Testis (tissue), 3 donors: ENCODE measurements around the gene RASSF10. TPM values are rescaled to one million over a fixed set of nuclear protein-coding genes. Genes with fewer than 3 reads are reported as not detected.
A peak's percentile ranks its signal among the peaks of the same experiment; 100 is the strongest.

Source experiments
- DNase-seq: peaks from one replicate; pipeline ENCODE4 v3.0.0-alpha.2; 2019
- H3K27ac ChIP-seq, 2 donors: fragments of 200-600 bp; sonication (generic); one replicate each; pipeline ENCODE4 v1.5.1; 2019
- H3K27me3 ChIP-seq: fragments of 200-600 bp; sonication (generic); one replicate; pipeline ENCODE4 v1.5.1; 2019
- H3K36me3 ChIP-seq: fragments of 200-600 bp; sonication (generic); one replicate; pipeline ENCODE4 v1.5.1; 2017; ENCODE audit warnings: low read depth; ENCODE audit errors: missing control alignments
- H3K4me1 ChIP-seq: fragments of 200-600 bp; sonication (generic); one replicate; pipeline ENCODE4 v1.5.1; 2019
- H3K4me3 ChIP-seq, 2 donors: fragments of 200-600 bp; sonication (generic); one replicate each; pipeline ENCODE4 v1.5.1; 2017 to 2019
- H3K9me3 ChIP-seq: fragments of 200-600 bp; sonication (generic); one replicate; pipeline ENCODE4 v1.5.1; 2017
- CTCF ChIP-seq, 3 experiments: fragments of 450-650 bp in 2 of 3; fragments of 200-600 bp in 1 of 3; sonication (generic) in 1 of 3; IDR thresholded peaks; one replicate each; pipeline ENCODE4 v1.5.1; 2016 to 2019; ENCODE audit warnings: antibody characterized with exemption in 3 of 3, mild to moderate bottlenecking in 2 of 3, moderate library complexity in 1 of 3
- POLR2A ChIP-seq: fragments of 450-650 bp; IDR thresholded peaks from one replicate; pipeline ENCODE4 v1.6.1; 2017; ENCODE audit warnings: antibody characterized with exemption, mild to moderate bottlenecking, moderate library complexity
- WGBS, 2 donors: methylation state at CpG; one replicate each; pipeline ENCODE4 v1.1.5; 2018; 5-methylcytosine and 5-hydroxymethylcytosine counted together
- intact Hi-C: fragments of 100-400 bp; cut with DNase I; formaldehyde crosslinking; loops from one replicate; pipeline ENCODE4 v1.15.1; 2023; ENCODE audit warnings: low total_unique reads
- polyA plus RNA-seq: library from polyadenylated mRNA; stranded (reverse); fragments of 350-450 nt; fragmentation: Illumina TruSeq; extraction: RNeasy Lipid Tissue Mini Kit (QIAGEN cat#74804); gene quantifications from one replicate; pipeline ENCODE4 v1.2.3, GENCODE V29; 2014; ENCODE audit warnings: low read depth, low replicate concordance; ENCODE audit not compliant: insufficient read depth
- total RNA-seq, 2 donors: library from RNA; depleted of rRNA; stranded (reverse); fragments of >200 nt; gene quantifications; one replicate each; pipeline ENCODE4 v1.2.3, GENCODE V29; 2016

Gene RASSF10
- total and polyA plus RNA-seq, 3 donors from 2014 or later = 2.9 to 6.3 (median 3.0) TPM

DNA sequence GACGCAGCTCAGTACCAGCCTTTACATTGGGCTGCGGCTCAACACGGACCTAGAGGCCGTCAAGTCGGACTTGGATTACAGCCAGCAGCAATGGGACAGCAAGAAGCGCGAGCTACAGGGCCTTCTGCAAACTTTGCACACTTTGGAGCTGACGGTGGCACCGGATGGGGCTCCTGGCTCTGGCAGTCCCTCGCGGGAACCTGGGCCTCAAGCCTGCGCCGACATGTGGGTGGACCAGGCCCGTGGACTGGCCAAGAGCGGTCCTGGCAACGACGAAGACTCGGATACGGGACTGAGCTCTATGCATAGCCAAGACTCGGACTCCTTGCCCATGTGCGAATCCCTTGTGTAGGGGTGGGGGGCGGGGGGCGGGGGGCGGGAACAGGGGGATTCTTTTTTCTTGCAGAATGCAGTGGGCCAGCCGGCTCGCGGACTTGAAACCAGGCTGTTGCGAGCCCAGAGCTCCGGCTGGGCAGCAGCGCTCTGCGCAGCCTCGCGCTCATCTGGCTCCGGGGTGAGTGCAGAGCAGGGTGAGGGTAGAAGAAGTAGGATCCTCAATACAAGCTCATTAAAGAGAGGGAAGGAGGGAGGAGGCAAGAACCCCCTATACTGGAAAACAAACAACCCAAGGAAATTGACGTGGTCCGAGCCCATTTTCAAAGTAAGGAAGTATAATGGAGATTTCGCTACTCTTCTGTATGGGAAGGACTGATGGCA lies 1.8 kb downstream of the RASSF10 start:
- WGBS, 2 donors = 9 to 21% methylated on average over 24 to 35 of the region's 37 CpGs
- TF ChIP-seq CTCF (IDR thresholded peaks at IDR 0.05) (no peak), POLR2A (no peak)
- intact Hi-C loops = no loop called here
- Histone ChIP-seq H3K27me3 (no peaks in the 10 kb centered on the region), H3K27ac (no peak overlapping the region), H3K9me3 (no peaks in the 10 kb centered on the region), H3K4me3 (peak overlapping the region; percentile 32 to 66), H3K4me1 (peaks cover 13% of the 10 kb centered on the region), H3K36me3 (no peaks in the 10 kb centered on the region)
- peak; percentile 41 for DNase-seq

DNA sequence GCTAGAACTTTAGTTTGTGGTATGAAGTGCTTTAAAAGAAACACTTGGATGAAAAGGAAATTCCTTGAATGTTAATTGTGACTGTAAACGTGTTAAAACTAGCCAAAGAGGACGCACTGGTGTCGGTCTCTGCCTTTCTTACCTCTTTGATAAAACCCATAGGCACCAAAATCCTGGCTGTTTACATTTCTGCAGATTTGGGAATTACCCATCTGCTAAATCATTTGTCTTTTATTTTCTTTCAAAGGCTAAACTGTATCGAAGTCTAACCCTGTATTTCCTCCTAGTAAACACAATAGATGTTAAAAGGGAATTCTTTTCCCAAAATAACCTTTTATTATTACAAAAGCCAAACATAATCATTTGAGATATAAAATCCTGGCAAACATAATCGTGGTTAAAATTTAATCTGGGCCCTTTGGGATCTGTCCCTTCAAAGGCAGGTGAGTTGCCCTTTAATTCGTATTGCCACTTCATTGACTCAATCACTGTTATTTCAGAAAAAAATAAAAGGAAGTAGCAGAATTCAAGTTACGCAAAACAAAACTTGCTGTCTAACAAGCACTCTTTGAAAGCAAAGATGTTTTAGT lies 2.4 kb downstream of the RASSF10 start:
- Histone ChIP-seq H3K27me3 (no peaks in the 10 kb centered on the region), H3K4me3 (peak overlapping the region in 1 of 2 donors; percentile 66), H3K9me3 (no peaks in the 10 kb centered on the region), H3K27ac (no peak overlapping the region), H3K36me3 (no peaks in the 10 kb centered on the region), H3K4me1 (peaks cover 13% of the 10 kb centered on the region)
- 18 to 29% methylated on average over 7 of the region's 7 CpGs for WGBS, 2 donors
- TF ChIP-seq POLR2A (no peak), CTCF (IDR thresholded peaks at IDR 0.05) (no peak)
- DNase-seq = no peak
- intact Hi-C loops = no loop called here

GRCh38 chr11:13012056-13012661 lies 3.0 kb downstream of the RASSF10 start:
- Histone ChIP-seq H3K27ac (no peak overlapping the region), H3K27me3 (no peaks in the 10 kb centered on the region), H3K4me1 (peaks cover 13% of the 10 kb centered on the region), H3K36me3 (no peaks in the 10 kb centered on the region), H3K9me3 (no peaks in the 10 kb centered on the region), H3K4me3 (no peak overlapping the region)
- WGBS, 2 donors = 17 to 21% methylated on average over 9 of the region's 9 CpGs
- TF ChIP-seq POLR2A = no peak
- TF ChIP-seq CTCF (IDR thresholded peaks at IDR 0.05) = no peak
- intact Hi-C loops = no loop called here
- DNase-seq = peak; percentile 84

GRCh38 chr11:13013054-13013488 lies 4.0 kb downstream of the RASSF10 start:
- no peak overlapping the region for H3K27ac ChIP-seq
- DNase-seq = no peak

More at GRCh38 chr11:13013054-13013488, 4.0 kb downstream of the RASSF10 start:
- Histone ChIP-seq H3K9me3 (no peaks in the 10 kb centered on the region), H3K36me3 (no peaks in the 10 kb centered on the region), H3K4me1 (peaks cover 13% of the 10 kb centered on the region), H3K27me3 (no peaks in the 10 kb centered on the region), H3K4me3 (no peak overlapping the region)
- WGBS, 2 donors = 44 to 46% methylated on average over 7 of the region's 7 CpGs
- intact Hi-C loops = no loop called here
- TF ChIP-seq CTCF (IDR thresholded peaks at IDR 0.05) (no peak), POLR2A (no peak)
